ENCODE results near the gene CDK14.
A peak's percentile ranks its signal among the peaks of the same experiment; 100 is the strongest.

The CDK14 gene

GRCh38 chr7:90910136-90910535, 314.0 kb downstream of the CDK14 start:
- DNase-seq (ENCODE audit: low spot score), result no peak

- DNase-seq (ENCODE audit: low spot score), result no peak
Measured at GRCh38 chr7:90916319-90916718, 320.2 kb downstream of the CDK14 start.

DNA sequence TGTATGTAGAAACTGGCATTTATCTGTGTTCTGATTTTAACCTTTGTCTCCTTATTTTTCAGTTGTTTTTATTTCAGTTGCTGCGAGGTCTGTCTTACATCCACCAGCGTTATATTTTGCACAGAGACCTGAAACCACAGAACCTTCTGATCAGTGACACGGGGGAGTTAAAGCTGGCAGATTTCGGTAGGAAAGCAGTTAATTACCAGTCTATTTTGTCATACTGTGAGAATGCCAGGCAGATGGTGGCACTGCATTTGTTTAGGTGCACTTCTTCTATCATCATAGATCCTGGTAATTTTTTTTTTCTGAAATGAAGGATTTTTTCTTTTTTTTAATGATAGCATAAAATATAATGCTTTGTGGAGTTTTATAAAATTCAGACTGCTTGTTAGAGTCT, 321.4 kb downstream of the CDK14 start:
- no peak for DNase-seq (ENCODE audit: low spot score)

DNA sequence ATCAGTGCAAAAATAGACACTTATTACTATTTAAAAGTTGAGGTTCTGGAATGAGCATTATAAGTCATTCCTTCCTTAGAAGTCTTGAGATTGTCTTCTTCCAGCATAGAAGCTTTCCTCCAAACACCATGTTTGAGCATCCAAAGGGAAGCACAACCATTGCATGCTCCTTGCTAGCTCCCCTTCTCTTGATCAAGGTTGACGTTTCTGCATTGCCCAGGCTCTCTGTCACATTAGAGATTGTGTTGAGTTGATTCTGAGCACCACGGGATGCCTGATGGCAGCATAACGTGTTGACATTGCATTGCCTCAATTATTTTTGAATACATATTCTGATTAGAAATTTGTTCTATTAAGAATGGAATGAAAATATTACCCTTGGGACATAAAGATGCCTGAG, 322.2 kb downstream of the CDK14 start:
- DNase-seq (ENCODE audit: low spot score), result no peak

GRCh38 chr7:90919816-90920215, 323.7 kb downstream of the CDK14 start:
- DNase-seq (ENCODE audit: low spot score), result no peak

DNA sequence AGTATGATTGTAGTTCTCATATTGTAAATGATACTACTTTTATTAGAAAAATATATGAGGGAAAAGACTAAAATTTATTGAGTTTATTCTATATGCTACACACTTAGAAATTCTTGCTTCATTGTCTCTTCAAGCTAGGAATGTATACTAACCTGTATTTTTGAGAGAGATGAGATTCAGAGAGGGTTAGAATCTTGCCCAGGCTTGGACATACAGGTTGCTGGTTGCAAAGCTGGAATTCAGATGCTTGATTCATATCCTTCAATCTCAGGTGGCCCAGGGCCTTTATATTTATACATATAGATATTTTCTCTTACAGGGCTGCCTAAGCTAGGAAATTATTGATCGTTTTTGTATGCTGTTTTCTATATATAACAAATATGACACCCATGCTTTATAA, 324.2 kb downstream of the CDK14 start:
- DNase-seq (ENCODE audit: low spot score), result no peak

GRCh38 chr7:90923541-90923997, 327.4 kb downstream of the CDK14 start:
- no peak for DNase-seq (ENCODE audit: low spot score)

- DNase-seq (ENCODE audit: low spot score), result peak; percentile 7
Measured at GRCh38 chr7:90928700-90929424, 332.7 kb downstream of the CDK14 start.

DNA sequence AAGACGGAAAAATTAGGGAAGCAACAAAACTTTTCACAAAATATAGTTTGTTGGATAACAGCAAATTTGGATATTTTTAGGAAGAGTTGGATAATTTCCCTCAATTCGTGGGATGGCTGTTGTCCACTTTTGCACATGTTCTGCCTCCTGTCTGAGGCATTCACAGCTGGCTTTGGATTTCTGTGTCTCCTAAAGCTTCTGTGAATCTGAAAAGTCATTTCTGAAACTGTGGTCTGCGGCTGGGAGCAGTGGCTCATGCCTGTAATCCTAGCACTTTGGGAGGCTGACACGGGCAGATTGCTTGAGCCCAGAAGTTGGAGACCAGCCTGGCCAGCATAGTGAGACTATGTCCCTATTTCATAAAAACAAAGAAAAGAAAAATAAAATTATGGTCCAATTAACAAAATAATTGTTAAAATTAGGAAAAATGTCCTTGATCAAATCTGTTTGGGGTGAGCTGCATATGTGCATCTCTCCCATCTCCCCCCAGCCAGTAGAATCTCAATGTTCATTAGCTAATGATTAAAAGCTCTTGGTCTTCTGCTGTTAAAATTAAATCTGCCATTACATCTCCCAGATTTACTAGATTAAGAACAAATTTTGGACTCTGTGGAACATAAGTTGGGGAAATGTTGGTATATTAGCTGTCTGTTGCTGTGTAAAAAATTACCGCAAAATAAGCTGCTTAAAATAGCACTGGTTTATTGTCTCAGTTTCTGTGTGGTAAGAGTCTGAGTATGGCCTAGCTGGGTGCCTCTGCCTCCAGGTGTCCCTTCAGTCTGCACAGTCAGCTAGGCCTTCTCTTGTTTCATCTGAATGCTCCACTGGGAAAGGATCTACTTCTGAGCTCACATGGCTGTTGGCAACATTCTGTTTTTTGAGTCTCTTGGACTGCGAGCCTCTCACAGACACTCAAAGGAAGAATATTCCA, 336.1 kb downstream of the CDK14 start:
- DNase-seq (ENCODE audit: low spot score), result no peak

DNA sequence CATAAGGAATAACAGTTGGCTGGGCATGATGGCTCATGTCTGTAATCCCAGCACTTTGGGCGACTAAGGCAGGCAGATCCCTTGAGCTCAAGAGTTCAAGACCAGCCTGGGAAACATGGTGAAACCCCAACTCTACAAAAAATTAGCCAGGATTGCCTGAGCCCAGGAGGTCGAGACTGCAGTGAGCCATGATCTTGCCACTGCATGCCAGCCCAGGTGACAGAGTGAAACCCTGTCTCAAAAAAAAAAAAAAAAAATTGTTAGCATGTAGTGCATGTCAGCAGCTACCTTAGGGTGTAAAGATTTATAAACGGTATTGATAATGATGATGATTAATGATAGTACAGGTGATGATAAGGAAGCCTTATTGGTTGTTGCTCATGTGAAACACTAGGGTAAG, 336.9 kb downstream of the CDK14 start:
- no peak for DNase-seq (ENCODE audit: low spot score)

DNA sequence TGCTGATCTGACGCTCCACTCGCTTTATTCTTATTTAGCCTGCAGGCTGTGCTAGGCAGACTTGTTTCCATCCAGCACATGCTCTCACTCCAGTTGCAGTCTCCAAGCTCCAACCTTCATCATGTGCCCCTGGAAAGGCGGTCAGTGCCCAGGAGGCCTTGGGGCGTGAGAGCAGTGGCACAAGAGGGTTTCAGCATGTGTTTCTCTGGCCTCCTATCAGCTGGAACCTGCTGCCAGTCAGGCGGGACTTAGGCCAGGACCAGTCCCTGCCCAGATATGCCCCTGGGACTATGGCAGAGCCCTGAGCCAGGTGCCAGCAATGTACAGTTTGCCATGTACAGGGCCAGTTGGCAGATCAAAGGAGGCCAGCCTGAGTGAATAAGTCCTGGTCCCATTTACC, 337.9 kb downstream of the CDK14 start:
- DNase-seq (ENCODE audit: low spot score), result no peak

DNA sequence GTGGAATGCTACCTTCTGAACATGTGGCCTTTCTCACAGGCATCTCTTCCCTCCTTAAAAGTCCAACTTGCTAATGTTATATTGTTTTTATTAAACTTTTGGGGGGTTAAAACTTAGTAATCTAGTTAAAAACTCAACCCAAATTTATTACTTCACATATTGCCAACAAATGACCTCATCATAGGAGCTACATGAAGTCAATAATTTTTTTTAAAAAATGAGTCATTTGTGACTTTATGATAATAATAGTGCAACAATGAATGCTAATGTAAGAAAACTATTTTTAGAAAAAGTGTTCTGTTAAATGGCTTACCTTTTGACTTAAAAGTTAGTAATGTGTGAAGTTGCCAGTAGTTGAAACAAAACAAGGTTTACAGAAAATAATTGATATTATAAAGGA, 342.2 kb downstream of the CDK14 start:
- no peak for DNase-seq (ENCODE audit: low spot score)

- DNase-seq (ENCODE audit: low spot score), result no peak
Measured at GRCh38 chr7:90939666-90940065, 343.5 kb downstream of the CDK14 start.

DNA sequence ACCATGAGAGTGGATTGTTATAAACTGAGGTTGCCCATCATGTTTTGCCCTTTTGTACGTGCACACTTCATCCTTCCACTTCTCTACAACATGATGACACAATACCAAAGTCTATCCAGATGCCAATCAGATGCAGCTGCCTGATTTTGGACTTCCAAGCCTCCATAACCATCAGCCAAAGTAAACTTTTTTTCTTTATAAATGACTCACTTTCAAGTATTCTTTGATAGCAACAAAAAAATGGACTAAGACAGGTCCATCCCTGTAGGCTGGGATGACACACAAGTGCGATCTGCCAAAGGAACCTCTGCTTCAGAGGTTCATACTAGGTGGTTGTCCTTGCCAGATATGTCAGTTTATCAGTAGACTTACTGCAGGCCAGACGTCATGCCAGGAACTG, 347.9 kb downstream of the CDK14 start:
- no peak for DNase-seq (ENCODE audit: low spot score)

GRCh38 chr7:90945104-90945787, 349.1 kb downstream of the CDK14 start:
- DNase-seq (ENCODE audit: low spot score), result no peak

GRCh38 chr7:90946730-90947501, 350.8 kb downstream of the CDK14 start:
- no peak for DNase-seq (ENCODE audit: low spot score)

GRCh38 chr7:90948085-90948484, 352.0 kb downstream of the CDK14 start:
- no peak for DNase-seq (ENCODE audit: low spot score)

- no peak for DNase-seq (ENCODE audit: low spot score)
Measured at GRCh38 chr7:90951229-90951628, 355.1 kb downstream of the CDK14 start.

- no peak for DNase-seq (ENCODE audit: low spot score)
Measured at GRCh38 chr7:90951986-90952954, 356.1 kb downstream of the CDK14 start.

DNA sequence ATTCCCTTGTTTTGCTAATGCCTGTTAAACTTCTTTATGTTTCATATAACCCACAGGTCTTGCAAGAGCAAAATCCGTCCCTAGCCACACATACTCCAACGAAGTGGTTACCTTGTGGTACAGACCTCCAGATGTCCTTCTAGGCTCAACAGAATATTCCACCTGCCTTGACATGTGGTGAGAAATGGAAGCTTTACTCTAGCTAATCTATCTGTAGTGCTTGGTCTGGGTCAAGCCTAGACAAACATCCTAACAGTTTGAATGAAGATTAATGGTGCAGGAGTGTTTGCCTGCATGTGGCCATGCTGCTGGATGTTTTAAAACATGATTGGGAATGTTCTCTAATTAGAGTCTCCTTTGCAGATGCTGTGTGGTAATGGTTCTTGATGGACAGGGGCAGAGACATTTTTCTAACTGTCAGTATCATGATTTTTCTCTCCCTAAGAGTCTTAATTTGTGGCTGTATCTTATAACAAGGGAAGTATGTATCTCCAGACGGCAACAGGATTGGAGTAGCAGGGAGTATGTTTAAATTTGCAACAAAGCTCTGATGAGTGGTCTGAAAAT, 359.6 kb downstream of the CDK14 start:
- DNase-seq (ENCODE audit: low spot score), result no peak
